ENCODE data around the gene CLIC3. TPM values are rescaled to one million over a fixed set of nuclear protein-coding genes. Genes with fewer than 3 reads are reported as not detected.
"Not testable (repeated sequence)": the region's sequence is repeated elsewhere in the genome, so short reads cannot be mapped to it uniquely, and the experiment has no call there.

Gene CLIC3
- total RNA-seq, 1 experiment from 2014 or later, result 133 TPM

DNA sequence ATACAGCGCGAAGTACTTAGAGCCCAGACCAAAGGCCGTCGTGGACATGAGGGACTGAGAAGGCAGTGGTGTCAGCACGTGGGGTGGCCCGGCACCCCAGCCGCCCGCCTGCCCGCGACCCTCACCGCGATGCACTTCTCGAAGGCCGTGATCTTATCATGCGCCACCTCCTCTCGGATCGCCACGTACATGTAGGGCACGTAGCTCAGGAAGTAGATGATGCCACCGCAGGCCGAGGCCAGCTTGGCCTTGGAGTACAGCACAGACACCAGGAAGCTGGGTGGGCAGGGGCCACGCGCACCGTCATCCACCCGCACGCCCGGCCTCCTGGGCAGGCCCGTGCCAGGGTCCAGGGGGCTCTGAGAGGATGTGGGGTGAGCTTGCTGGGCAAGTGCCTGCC, 20.7 kb upstream of the CLIC3 start:
- no peak for DNase-seq (ENCODE audit: low spot score)

DNA sequence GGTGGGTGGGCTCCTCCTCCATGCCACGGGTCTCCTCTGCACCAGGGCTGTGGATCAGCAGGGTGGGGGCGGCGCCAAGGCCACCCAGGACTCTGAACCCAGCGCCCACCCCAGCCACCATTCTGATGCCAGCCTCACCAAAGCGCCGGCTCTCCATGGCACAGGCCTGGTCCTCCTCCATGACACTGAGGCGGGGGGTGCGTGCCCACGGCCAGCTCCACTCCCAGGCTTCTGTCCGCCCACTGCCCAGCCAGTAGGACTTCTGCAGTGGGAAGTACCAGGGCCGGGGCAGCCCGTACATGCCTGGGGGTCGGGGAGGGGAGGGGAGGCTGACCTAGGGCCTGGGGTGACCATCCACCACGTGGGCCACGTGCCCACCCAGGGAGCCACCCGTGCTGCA, 20.1 kb upstream of the CLIC3 start:
- no peak for DNase-seq (ENCODE audit: low spot score)

- no peak for DNase-seq (ENCODE audit: low spot score)
Measured at GRCh38 chr9:137015976-137016375, 19.6 kb upstream of the CLIC3 start.

- DNase-seq (ENCODE audit: low spot score), result no peak
Measured at GRCh38 chr9:137015540-137015930, 19.2 kb upstream of the CLIC3 start.

DNA sequence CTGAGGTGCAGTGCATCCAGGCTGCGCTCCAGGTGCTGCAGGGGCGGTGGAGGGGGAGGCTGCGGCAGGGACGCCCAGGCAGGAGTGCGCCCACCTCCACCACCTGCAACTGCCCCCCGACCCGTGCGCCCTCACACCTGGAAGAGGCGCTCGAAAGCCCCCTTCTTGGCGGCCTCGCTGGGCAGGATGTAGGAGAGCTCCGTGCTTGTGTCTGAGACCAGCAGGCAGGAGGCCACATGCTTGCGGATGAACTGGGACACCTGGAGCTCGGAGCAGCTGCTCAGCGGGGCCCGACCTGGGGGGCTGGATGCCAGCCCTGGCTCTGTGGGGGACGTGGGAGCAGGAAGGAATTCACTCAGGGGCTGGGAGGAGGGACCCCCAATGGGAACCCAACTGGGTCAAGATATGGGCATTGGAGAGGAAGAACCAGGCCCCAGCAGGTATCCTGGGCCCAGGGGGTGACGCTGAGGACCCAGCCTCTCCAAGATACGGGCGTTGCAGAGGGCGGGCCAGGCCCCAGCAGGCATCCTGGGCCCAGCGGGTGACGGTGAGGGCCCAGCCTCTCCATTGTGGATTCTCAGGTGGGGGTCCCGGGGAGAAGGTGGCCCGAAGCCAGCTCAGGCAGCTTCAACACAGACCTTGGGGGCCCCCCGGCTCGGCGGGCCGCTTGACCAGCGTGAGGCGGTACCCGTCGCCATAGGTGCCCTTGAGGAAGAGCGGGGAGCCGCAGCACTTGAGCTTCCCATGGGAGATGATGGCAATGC, 18.6 kb upstream of the CLIC3 start:
- no peak for DNase-seq (ENCODE audit: low spot score)

GRCh38 chr9:137014166-137014565, 17.8 kb upstream of the CLIC3 start:
- DNase-seq (ENCODE audit: low spot score), result no peak

- no peak for DNase-seq (ENCODE audit: low spot score)
Measured at GRCh38 chr9:137013571-137013940, 17.2 kb upstream of the CLIC3 start.

DNA sequence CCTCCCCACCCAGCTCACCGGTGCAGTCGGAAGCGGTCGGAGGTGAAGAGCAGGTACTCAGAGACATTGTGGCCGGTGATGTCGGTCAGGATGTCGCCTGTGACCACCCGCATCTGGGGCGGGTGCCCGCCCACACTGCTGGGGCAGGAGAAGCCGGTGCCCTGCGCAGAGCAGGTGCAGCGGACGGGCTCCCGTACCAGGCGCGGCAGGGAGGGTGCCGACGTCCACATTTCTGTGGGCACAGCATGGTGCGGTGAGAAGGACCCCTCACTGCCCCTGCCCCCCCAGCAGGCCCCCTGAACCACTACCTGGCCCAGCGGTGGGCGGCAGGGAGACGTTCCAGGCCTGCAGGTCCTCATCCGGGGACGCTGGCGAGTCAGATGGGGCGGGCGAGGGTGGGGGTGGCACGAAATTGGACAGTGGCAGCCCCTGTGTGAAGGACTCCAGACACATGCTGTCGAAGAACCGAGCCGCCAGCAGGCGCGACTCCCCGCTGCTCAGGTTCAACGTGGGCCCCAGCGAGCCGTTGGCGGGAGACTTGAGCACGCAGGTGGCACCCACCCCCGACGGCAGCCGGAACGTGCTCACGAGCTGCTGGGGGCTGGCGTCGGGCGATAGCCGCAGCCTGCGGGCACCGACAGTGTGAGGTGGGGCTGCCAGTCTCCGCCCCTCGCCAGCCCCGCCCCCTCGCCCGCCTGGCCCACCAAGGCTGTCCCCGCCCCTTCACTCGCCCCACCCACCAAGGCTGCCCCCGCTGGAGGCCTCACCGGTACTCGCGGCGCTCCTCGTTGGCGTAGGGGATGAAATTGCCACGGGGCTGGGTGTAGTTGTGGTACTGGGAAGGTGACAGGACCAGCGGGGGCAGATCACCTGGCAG, 16.6 kb upstream of the CLIC3 start:
- no peak for DNase-seq (ENCODE audit: low spot score)

GRCh38 chr9:137011907-137012675, 15.7 kb upstream of the CLIC3 start:
- DNase-seq (ENCODE audit: low spot score), result no peak

- DNase-seq (ENCODE audit: low spot score), result no peak
Measured at GRCh38 chr9:137011156-137011555, 14.8 kb upstream of the CLIC3 start.

DNA sequence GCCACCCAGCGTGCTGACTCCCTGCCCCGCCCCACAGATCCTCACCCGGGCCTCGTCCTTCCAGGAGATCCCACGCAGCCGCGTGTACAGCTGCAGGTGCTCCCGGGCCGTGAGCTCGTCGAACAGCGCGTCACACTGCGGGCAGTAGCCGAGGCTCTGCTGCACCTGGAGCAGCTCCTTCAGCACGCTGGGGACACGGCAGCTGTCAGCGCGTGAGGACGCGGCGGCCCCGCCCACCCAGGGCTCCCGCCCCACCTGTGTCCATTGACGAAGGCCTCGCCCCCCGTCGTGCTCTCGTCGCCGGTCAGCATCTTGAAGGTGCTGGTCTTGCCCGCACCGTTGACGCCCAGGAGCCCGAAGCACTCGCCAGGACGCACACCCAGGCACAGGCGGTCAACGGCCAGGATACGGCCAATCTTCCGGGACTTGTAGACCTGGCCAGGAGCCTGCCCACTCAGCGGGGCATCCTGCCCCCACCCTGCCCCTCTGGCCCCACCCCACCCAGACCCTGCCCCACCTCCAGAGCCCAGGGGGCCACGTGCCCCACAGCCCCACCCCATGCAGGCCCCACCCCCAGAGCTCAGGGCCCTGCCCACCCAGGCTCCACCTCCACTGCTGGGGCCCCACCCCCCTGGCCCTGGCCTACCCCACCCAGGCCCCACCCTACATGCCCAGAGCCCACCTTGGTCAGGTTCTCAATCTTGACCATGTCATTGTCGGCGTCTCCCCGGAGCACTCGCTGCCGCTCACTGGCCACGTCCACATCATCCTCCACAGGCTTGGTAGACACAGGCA, 13.8 kb upstream of the CLIC3 start:
- DNase-seq (ENCODE audit: low spot score), result no peak

- no peak for DNase-seq (ENCODE audit: low spot score)
Measured at GRCh38 chr9:137009217-137009616, 12.8 kb upstream of the CLIC3 start.

GRCh38 chr9:137008312-137008711, 11.9 kb upstream of the CLIC3 start:
- DNase-seq (ENCODE audit: low spot score), result no peak

- no peak for DNase-seq (ENCODE audit: low spot score)
Measured at GRCh38 chr9:137007816-137008270, 11.5 kb upstream of the CLIC3 start.

GRCh38 chr9:137007108-137007815, 10.9 kb upstream of the CLIC3 start:
- DNase-seq (ENCODE audit: low spot score), result no peak

GRCh38 chr9:137006116-137007003, 10.0 kb upstream of the CLIC3 start:
- DNase-seq (ENCODE audit: low spot score), result no peak

- DNase-seq (ENCODE audit: low spot score), result not testable (repeated sequence)
Measured at GRCh38 chr9:137004285-137004684, 7.9 kb upstream of the CLIC3 start.

GRCh38 chr9:137002646-137003041, 6.3 kb upstream of the CLIC3 start:
- no peak for DNase-seq (ENCODE audit: low spot score)

DNA sequence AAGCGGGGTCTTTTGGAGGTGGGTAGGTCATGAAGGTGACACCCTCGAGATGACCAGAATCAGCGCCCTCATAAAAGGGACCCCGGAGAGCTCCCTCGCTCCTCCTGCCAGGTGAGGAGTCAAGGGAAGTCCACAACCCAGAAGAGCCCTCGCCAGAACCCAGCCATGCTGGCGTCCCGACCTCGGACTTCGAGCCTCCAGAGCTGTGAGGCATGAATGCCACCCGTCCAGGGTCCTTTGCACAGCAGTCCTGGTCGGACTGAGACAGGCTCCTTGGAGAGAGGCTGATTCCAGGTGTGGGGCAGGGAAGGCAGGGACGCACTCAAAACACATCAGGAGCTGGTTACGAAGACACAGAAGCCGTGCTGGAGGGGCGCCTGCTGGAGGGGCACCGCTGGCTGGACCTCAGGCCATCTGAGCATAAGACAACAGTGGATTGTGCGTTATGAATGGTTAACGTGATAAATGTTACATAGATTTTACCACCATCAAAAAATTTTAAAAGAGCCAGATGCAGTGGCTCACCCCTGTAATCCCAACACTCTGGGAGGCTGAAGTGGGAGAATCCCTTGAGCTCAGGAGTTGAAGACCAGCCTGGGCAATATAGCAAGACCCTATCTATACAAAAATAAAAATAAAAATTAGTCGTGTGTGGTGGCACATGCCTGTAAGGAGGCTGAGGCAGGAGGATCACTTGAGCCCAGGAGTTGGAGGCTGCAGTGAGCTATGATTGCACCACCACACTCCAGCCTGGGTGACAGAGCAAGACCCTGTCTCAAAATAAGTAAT, 5.7 kb upstream of the CLIC3 start:
- no peak for DNase-seq (ENCODE audit: low spot score)
